GM12892 (cell line): ENCODE results near the gene PRR23E.

Experiments
- POLR2A ChIP-seq: IDR thresholded peaks from 2 replicates; pipeline ENCODE4 v1.6.1; 2011; ENCODE audit warnings: low read depth, low read length, control low read depth
- POLR2AphosphoS5 ChIP-seq: IDR thresholded peaks from 2 replicates; pipeline ENCODE4 v1.6.1; 2011; ENCODE audit warnings: low read depth, low read length, control low read depth
- TAF1 ChIP-seq: IDR thresholded peaks from 2 replicates; pipeline ENCODE4 v1.6.1; 2011; ENCODE audit warnings: low read depth, mild to moderate bottlenecking, control low read depth, low read length, borderline replicate concordance

GRCh38 chr3:127165694-127166485, 27.0 kb upstream of the PRR23E start:
- no peak for TF ChIP-seq POLR2AphosphoS5
- no peak for TF ChIP-seq POLR2A
- TF ChIP-seq TAF1: no peak
